Uterus (tissue), 2 donors: ENCODE measurements around the gene RASGEF1C.

ENCODE experiments used
- POLR2A ChIP-seq, 2 donors: fragments of 450-650 bp; IDR thresholded peaks; one replicate each; pipeline ENCODE4 v1.6.1; 2016; ENCODE audit warnings: antibody characterized with exemption in 2 of 2, mild to moderate bottlenecking in 1 of 2, moderate library complexity in 1 of 2
- TF ChIP-seq, protein P1 (sequence below), 4 experiments: fragments of 200-600 bp in 2 of 4; fragments of 450-650 bp in 2 of 4; sonication (generic) in 2 of 4; IDR thresholded peaks; one replicate each; pipeline ENCODE4 v1.5.1; 2016 to 2019; ENCODE audit warnings: antibody characterized with exemption in 4 of 4, mild to moderate bottlenecking in 2 of 4, moderate library complexity in 1 of 4

- no peak for TF ChIP-seq POLR2A (IDR thresholded peaks at IDR 0.05)
- TF ChIP-seq, protein P1, sequence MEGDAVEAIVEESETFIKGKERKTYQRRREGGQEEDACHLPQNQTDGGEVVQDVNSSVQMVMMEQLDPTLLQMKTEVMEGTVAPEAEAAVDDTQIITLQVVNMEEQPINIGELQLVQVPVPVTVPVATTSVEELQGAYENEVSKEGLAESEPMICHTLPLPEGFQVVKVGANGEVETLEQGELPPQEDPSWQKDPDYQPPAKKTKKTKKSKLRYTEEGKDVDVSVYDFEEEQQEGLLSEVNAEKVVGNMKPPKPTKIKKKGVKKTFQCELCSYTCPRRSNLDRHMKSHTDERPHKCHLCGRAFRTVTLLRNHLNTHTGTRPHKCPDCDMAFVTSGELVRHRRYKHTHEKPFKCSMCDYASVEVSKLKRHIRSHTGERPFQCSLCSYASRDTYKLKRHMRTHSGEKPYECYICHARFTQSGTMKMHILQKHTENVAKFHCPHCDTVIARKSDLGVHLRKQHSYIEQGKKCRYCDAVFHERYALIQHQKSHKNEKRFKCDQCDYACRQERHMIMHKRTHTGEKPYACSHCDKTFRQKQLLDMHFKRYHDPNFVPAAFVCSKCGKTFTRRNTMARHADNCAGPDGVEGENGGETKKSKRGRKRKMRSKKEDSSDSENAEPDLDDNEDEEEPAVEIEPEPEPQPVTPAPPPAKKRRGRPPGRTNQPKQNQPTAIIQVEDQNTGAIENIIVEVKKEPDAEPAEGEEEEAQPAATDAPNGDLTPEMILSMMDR (IDR thresholded peaks at IDR 0.05), result no peak
These were observed 2.7 kb upstream of the RASGEF1C start for GRCh38 chr5:180211761-180212035.
